Astrocyte (in vitro differentiated cells and primary cell): Measurements from ENCODE around the gene KDM1B.

ENCODE experiments used
- EZH2 ChIP-seq: IDR thresholded peaks from 2 replicates; pipeline ENCODE4 v1.6.1; 2012; ENCODE audit warnings: mild to moderate bottlenecking, low read length, inconsistent platforms; ENCODE audit not compliant: insufficient read depth
- TF ChIP-seq, protein P1 (sequence below): IDR thresholded peaks from 2 replicates; pipeline ENCODE4 v1.5.1; 2011; ENCODE audit warnings: low read depth, mild to moderate bottlenecking, inconsistent platforms, low read length, moderate library complexity; ENCODE audit not compliant: insufficient read depth

GRCh38 chr6:18162401-18162800 is 7.2 kb downstream of the KDM1B start:
- TF ChIP-seq, protein P1, sequence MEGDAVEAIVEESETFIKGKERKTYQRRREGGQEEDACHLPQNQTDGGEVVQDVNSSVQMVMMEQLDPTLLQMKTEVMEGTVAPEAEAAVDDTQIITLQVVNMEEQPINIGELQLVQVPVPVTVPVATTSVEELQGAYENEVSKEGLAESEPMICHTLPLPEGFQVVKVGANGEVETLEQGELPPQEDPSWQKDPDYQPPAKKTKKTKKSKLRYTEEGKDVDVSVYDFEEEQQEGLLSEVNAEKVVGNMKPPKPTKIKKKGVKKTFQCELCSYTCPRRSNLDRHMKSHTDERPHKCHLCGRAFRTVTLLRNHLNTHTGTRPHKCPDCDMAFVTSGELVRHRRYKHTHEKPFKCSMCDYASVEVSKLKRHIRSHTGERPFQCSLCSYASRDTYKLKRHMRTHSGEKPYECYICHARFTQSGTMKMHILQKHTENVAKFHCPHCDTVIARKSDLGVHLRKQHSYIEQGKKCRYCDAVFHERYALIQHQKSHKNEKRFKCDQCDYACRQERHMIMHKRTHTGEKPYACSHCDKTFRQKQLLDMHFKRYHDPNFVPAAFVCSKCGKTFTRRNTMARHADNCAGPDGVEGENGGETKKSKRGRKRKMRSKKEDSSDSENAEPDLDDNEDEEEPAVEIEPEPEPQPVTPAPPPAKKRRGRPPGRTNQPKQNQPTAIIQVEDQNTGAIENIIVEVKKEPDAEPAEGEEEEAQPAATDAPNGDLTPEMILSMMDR, result no peak
- no peak for TF ChIP-seq EZH2
